SK-N-SH treated with all-trans-retinoic acid at 6 μM for 48 hours (cell line): ENCODE data around the gene CTNS.

Experiments used
- ARNTL ChIP-seq: fragments of 450-650 bp; formaldehyde crosslinking; IDR thresholded peaks from 2 replicates; pipeline ENCODE4 v1.5.0; 2020; ENCODE audit warnings: low read depth, mild to moderate bottlenecking, moderate library complexity, borderline replicate concordance
- BACH2 ChIP-seq: fragments of 250-450 bp; sonication (Bioruptor Pico); IDR thresholded peaks from 2 replicates; pipeline ENCODE4 v1.9.0; 2021; ENCODE audit warnings: mild to moderate bottlenecking, borderline replicate concordance
- CREB5 ChIP-seq: fragments of 250-450 bp; sonication (Bioruptor Pico); IDR thresholded peaks from 2 replicates; pipeline ENCODE4 v1.5.1; 2020; ENCODE audit warnings: low read depth, mild to moderate bottlenecking, moderate library complexity
- GLIS3 ChIP-seq: fragments of 250-450 bp; sonication (Bioruptor Pico); IDR thresholded peaks from 2 replicates; pipeline ENCODE4 v1.5.0; 2020; ENCODE audit warnings: mild to moderate bottlenecking, moderate library complexity
- TF ChIP-seq, protein P1 (sequence below): fragments of 250-450 bp; sonication (Bioruptor Pico); IDR thresholded peaks from 2 replicates; pipeline ENCODE4 v1.5.0; 2020; ENCODE audit warnings: mild to moderate bottlenecking, moderate library complexity
- TF ChIP-seq, protein P2 (sequence below): fragments of 250-450 bp; sonication (Bioruptor Pico); IDR thresholded peaks from 2 replicates; pipeline ENCODE4 v1.8.0; 2021; ENCODE audit warnings: low read depth, mild to moderate bottlenecking, moderate library complexity, borderline replicate concordance
- TF ChIP-seq, protein P3 (sequence below): fragments of 250-450 bp; sonication (Bioruptor Pico); IDR thresholded peaks from 2 replicates; pipeline ENCODE4 v1.8.0; 2020; ENCODE audit warnings: mild to moderate bottlenecking, moderate library complexity, borderline replicate concordance

GRCh38 chr17:3602499-3602898 lies 34.1 kb upstream of the CTNS start:
- TF ChIP-seq, protein P1, sequence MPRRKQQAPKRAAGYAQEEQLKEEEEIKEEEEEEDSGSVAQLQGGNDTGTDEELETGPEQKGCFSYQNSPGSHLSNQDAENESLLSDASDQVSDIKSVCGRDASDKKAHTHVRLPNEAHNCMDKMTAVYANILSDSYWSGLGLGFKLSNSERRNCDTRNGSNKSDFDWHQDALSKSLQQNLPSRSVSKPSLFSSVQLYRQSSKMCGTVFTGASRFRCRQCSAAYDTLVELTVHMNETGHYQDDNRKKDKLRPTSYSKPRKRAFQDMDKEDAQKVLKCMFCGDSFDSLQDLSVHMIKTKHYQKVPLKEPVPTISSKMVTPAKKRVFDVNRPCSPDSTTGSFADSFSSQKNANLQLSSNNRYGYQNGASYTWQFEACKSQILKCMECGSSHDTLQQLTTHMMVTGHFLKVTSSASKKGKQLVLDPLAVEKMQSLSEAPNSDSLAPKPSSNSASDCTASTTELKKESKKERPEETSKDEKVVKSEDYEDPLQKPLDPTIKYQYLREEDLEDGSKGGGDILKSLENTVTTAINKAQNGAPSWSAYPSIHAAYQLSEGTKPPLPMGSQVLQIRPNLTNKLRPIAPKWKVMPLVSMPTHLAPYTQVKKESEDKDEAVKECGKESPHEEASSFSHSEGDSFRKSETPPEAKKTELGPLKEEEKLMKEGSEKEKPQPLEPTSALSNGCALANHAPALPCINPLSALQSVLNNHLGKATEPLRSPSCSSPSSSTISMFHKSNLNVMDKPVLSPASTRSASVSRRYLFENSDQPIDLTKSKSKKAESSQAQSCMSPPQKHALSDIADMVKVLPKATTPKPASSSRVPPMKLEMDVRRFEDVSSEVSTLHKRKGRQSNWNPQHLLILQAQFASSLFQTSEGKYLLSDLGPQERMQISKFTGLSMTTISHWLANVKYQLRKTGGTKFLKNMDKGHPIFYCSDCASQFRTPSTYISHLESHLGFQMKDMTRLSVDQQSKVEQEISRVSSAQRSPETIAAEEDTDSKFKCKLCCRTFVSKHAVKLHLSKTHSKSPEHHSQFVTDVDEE (CRISPR knock-in tag) = no peak
- TF ChIP-seq GLIS3 (no peak), CREB5 (CRISPR knock-in tag) (no peak), ARNTL (CRISPR knock-in tag) (no peak), BACH2 (no peak)
- TF ChIP-seq, protein P2, sequence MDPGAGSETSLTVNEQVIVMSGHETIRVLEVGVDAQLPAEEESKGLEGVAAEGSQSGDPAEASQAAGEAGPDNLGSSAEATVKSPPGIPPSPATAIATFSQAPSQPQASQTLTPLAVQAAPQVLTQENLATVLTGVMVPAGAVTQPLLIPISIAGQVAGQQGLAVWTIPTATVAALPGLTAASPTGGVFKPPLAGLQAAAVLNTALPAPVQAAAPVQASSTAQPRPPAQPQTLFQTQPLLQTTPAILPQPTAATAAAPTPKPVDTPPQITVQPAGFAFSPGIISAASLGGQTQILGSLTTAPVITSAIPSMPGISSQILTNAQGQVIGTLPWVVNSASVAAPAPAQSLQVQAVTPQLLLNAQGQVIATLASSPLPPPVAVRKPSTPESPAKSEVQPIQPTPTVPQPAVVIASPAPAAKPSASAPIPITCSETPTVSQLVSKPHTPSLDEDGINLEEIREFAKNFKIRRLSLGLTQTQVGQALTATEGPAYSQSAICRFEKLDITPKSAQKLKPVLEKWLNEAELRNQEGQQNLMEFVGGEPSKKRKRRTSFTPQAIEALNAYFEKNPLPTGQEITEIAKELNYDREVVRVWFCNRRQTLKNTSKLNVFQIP (CRISPR knock-in tag) = no peak
- TF ChIP-seq, protein P3, sequence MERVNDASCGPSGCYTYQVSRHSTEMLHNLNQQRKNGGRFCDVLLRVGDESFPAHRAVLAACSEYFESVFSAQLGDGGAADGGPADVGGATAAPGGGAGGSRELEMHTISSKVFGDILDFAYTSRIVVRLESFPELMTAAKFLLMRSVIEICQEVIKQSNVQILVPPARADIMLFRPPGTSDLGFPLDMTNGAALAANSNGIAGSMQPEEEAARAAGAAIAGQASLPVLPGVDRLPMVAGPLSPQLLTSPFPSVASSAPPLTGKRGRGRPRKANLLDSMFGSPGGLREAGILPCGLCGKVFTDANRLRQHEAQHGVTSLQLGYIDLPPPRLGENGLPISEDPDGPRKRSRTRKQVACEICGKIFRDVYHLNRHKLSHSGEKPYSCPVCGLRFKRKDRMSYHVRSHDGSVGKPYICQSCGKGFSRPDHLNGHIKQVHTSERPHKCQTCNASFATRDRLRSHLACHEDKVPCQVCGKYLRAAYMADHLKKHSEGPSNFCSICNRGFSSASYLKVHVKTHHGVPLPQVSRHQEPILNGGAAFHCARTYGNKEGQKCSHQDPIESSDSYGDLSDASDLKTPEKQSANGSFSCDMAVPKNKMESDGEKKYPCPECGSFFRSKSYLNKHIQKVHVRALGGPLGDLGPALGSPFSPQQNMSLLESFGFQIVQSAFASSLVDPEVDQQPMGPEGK = no peak
